Stimulated activated CD4-positive, alpha-beta T cell treated with anti-CD3 and anti-CD28 coated beads, Interleukin-1b, Interleukin-23, amount 100 ng/mL, for 4 hours (primary cell): ENCODE data around the gene DPH1.
"Not testable (repeated sequence)": the region's sequence is repeated elsewhere in the genome, so short reads cannot be mapped to it uniquely, and the experiment has no call there.

Source experiments
- DNase-seq, 2 donors: peaks; one replicate each; pipeline ENCODE4 v3.0.0-alpha.2; 2020; ENCODE audit warnings: low read depth in 2 of 2

The DPH1 gene

GRCh38 chr17:2029911-2030778, at the start of gene DPH1:
Gene DPH1, plus strand, starts transcription at chr17:2030153. Its CDS starts 17 bp downstream, at chr17:2030170.
- peak; percentile 82 to 84 for DNase-seq

GRCh38 chr17:1980665-1981250, 49.2 kb upstream of the DPH1 start:
- DNase-seq, result no peak

GRCh38 chr17:1982793-1983366, 47.1 kb upstream of the DPH1 start:
- DNase-seq, result not testable (repeated sequence)

- DNase-seq, result no peak
Observed at GRCh38 chr17:1985093-1985492, 44.9 kb upstream of the DPH1 start.

- no peak for DNase-seq
Observed at GRCh38 chr17:1985686-1986085, 44.3 kb upstream of the DPH1 start.

GRCh38 chr17:1986783-1987451, 43.0 kb upstream of the DPH1 start:
- no peak for DNase-seq

GRCh38 chr17:1989135-1989534, 40.8 kb upstream of the DPH1 start:
- DNase-seq, result no peak

- DNase-seq, result no peak
Observed at GRCh38 chr17:1992541-1992940, 37.4 kb upstream of the DPH1 start.

- DNase-seq, result no peak
Observed at GRCh38 chr17:1994707-1995106, 35.2 kb upstream of the DPH1 start.

GRCh38 chr17:1995321-1995892, 34.5 kb upstream of the DPH1 start:
- no peak for DNase-seq

- no peak for DNase-seq
Observed at GRCh38 chr17:1995907-1996799, 33.8 kb upstream of the DPH1 start.

GRCh38 chr17:1996800-1997288, 33.1 kb upstream of the DPH1 start:
- DNase-seq, result no peak

- no peak for DNase-seq
Observed at GRCh38 chr17:1997289-1997926, 32.5 kb upstream of the DPH1 start.

GRCh38 chr17:1997927-1998742, 31.8 kb upstream of the DPH1 start:
- DNase-seq, result no peak

GRCh38 chr17:1999557-2000251, 30.2 kb upstream of the DPH1 start:
- DNase-seq, result no peak

GRCh38 chr17:2002767-2003329, 27.1 kb upstream of the DPH1 start:
- no peak for DNase-seq

GRCh38 chr17:2003525-2003924, 26.4 kb upstream of the DPH1 start:
- no peak for DNase-seq

GRCh38 chr17:2004435-2004952, 25.5 kb upstream of the DPH1 start:
- no peak for DNase-seq
